Panc1 (cell line): Measurements from ENCODE around the gene AGBL4. TPM values are rescaled to one million over a fixed set of nuclear protein-coding genes. Genes with fewer than 3 reads are reported as not detected.

Experiments
- ATAC-seq: fragments of 200-7000 bp; cut with Tn5 transposase; 2 replicates; pipeline ENCODE4 v1.9.1; 2020; ENCODE audit warnings: mild to moderate bottlenecking, moderate library complexity
- BruUV-seq: library from RNA; stranded (reverse); fragments of 400-500 nt; replicated peaks from 2 replicates; lab custom pipeline; 2021; lab: Mats Ljungman, UMichigan
- CTCF ChIA-PET: fragments of 300-600 bp; sonication (Branson Sonifier 250); formaldehyde crosslinking; loops from one replicate; lab custom pipeline; 2022; ENCODE audit warnings: antibody characterized with exemption; lab: Charles Lee
- POLR2A ChIA-PET: fragments of 300-600 bp; sonication (Branson Sonifier 250); formaldehyde crosslinking; loops from one replicate; lab custom pipeline; 2022; ENCODE audit warnings: antibody characterized with exemption; lab: Charles Lee
- DNase-seq: peaks from one replicate; pipeline ENCODE4 v3.0.0-alpha.2; 2010; ENCODE audit warnings: low read depth, low spot score
- H3K27ac ChIP-seq: 2 replicates; pipeline ENCODE4 v1.5.1; 2011; ENCODE audit warnings: mild to moderate bottlenecking, low read length, inconsistent platforms
- H3K27me3 ChIP-seq: fragments of 200-500 bp; sonication (Bioruptor generic); 2 replicates; pipeline ENCODE4 v1.6.0; 2014; ENCODE audit warnings: low read length, inconsistent platforms; ENCODE audit not compliant: control insufficient read depth, insufficient read depth
- H3K36me3 ChIP-seq: fragments of 200-500 bp; sonication (Bioruptor generic); 2 replicates; pipeline ENCODE4 v1.5.1; 2014; ENCODE audit warnings: inconsistent platforms, mild to moderate bottlenecking, low read length, moderate library complexity; ENCODE audit not compliant: control insufficient read depth, insufficient read depth
- H3K4me1 ChIP-seq: 2 replicates; pipeline ENCODE4 v1.5.1; 2011; ENCODE audit warnings: inconsistent platforms, mild to moderate bottlenecking, low read length, moderate library complexity; ENCODE audit not compliant: control insufficient read depth, insufficient read depth
- H3K4me3 ChIP-seq, 2 experiments: 2 replicates each; pipeline ENCODE4 v1.5.1; 2011 to 2012; ENCODE audit warnings: low read depth in 2 of 2, low read length in 2 of 2, mild to moderate bottlenecking in 2 of 2, inconsistent platforms in 1 of 2, moderate library complexity in 1 of 2
- H3K9me3 ChIP-seq: fragments of 200-500 bp; sonication (Bioruptor generic); 2 replicates; pipeline ENCODE4 v1.5.1; 2014; ENCODE audit warnings: low read depth, mild to moderate bottlenecking, inconsistent platforms, low read length, moderate library complexity; ENCODE audit not compliant: control insufficient read depth, insufficient read depth
- CTCF ChIP-seq: fragments of 450-650 bp; IDR thresholded peaks from 2 replicates; pipeline ENCODE4 v1.5.1; 2017; ENCODE audit warnings: mild to moderate bottlenecking
- POLR2AphosphoS5 ChIP-seq: IDR thresholded peaks from 2 replicates; pipeline ENCODE4 v1.6.1; 2012; ENCODE audit warnings: mild to moderate bottlenecking, low read depth, low read length, moderate library complexity
- REST ChIP-seq, 2 experiments: IDR thresholded peaks; 2 replicates each; pipeline ENCODE4 v1.6.1; 2011 to 2012; ENCODE audit warnings: low read depth in 2 of 2, control low read depth in 1 of 2, low read length in 1 of 2, mild to moderate bottlenecking in 1 of 2, moderate library complexity in 1 of 2; ENCODE audit not compliant: insufficient read depth in 1 of 2
- SIN3A ChIP-seq: IDR thresholded peaks from 2 replicates; pipeline ENCODE4 v1.6.1; 2012; ENCODE audit warnings: low read depth, mild to moderate bottlenecking, low read length, moderate library complexity, borderline replicate concordance; ENCODE audit not compliant: insufficient read depth
- TCF7L2 ChIP-seq: IDR thresholded peaks from 2 replicates; pipeline ENCODE4 v1.6.1; 2011; ENCODE audit warnings: mild to moderate bottlenecking, low read depth, low read length, inconsistent platforms
- in situ Hi-C: cut with HindIII; loops from 2 replicates; pipeline ENCODE4 v1.10.0; 2016; ENCODE audit warnings: low sequenced_read_pairs, low pct_unique_long_range_greater_than_20kb
- intact Hi-C: fragments of 100-400 bp; cut with micrococcal nuclease; formaldehyde crosslinking; loops from one replicate; pipeline ENCODE4 v1.10.0; 2022; ENCODE audit not compliant: unreplicated experiment
- total RNA-seq: library from RNA; stranded (reverse); gene quantifications from one replicate; pipeline ENCODE4 v1.2.1, GENCODE V29; 2021; ENCODE audit not compliant: unreplicated experiment

Gene AGBL4
- total RNA-seq, 1 experiment from 2014 or later, result not detected

GRCh38 chr1:48616710-48617109 is 1407.0 kb downstream of the AGBL4 start:
- BruUV-seq, result no TSS peak
- ChIA-PET CTCF (no interaction called here), POLR2A (no interaction called here)
- no peak overlapping the region for H3K27ac ChIP-seq
- H3K27me3 ChIP-seq, result peaks cover 5% of the 10 kb centered on the region
- H3K9me3 ChIP-seq, result no peaks in the 10 kb centered on the region
- H3K36me3 ChIP-seq, result no peaks in the 10 kb centered on the region
- H3K4me1 ChIP-seq, result no peaks in the 10 kb centered on the region
- TF ChIP-seq POLR2AphosphoS5, result no peak
- TF ChIP-seq REST (IDR thresholded peaks at IDR 0.05; ENCODE audit: insufficient read depth in 1 of 2, low read depth in 2 of 2, low read length in 1 of 2), result no peak
- no peak overlapping the region for H3K4me3 ChIP-seq
- in situ Hi-C loops, result no loop called here
- no peak for DNase-seq
- intact Hi-C loops, result no loop called here
- no peak for ATAC-seq

- Histone ChIP-seq H3K36me3 (no peaks in the 10 kb centered on the region), H3K4me1 (no peaks in the 10 kb centered on the region), H3K27me3 (no peaks in the 10 kb centered on the region), H3K9me3 (no peaks in the 10 kb centered on the region), H3K4me3 (no peak overlapping the region), H3K27ac (no peak overlapping the region)
- no TSS peak for BruUV-seq
- ATAC-seq, result no peak
- ChIA-PET POLR2A (no interaction called here), CTCF (no interaction called here)
- DNase-seq, result no peak
- in situ Hi-C loops, result no loop called here
- intact Hi-C loops, result no loop called here
- TF ChIP-seq CTCF (no peak), SIN3A (no peak), POLR2AphosphoS5 (no peak), TCF7L2 (no peak), REST (IDR thresholded peaks at IDR 0.05; ENCODE audit: insufficient read depth in 1 of 2, low read depth in 2 of 2, low read length in 1 of 2) (no peak)
These were observed 1411.9 kb downstream of the AGBL4 start for GRCh38 chr1:48611841-48612240.
